GM11168 (cell line): Measurements from ENCODE around the gene SLC9B2.
"Not testable (repeated sequence)": the region's sequence is repeated elsewhere in the genome, so short reads cannot be mapped to it uniquely, and the experiment has no call there.

Experiments
- in situ Hi-C: fragments of 300-500 bp; cut with MboI; formaldehyde crosslinking; loops from one replicate; pipeline ENCODE4 v1.12.0; 2022; ENCODE audit warnings: low sequenced_read_pairs; ENCODE audit not compliant: unreplicated experiment

Gene SLC9B2

DNA sequence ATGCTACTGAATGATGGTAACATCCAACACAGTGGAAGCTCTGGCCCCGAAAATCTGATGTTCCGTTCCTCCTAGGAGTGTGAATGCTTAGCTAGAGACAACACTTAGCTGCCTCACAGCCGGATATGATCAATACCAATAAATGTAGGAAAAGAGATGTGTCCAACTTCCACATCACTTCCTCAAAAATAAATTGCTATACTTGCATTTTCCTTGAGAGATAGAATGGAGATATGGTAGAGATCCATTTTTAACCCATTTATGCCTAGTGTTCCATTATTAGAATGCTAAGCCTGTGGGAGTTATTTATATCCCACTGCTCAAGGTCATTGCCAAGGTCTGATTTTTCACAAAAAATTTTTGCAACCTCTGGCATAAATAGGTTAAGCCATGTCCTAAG is 51.6 kb downstream of the SLC9B2 start:
- in situ Hi-C loops = no loop called here

DNA sequence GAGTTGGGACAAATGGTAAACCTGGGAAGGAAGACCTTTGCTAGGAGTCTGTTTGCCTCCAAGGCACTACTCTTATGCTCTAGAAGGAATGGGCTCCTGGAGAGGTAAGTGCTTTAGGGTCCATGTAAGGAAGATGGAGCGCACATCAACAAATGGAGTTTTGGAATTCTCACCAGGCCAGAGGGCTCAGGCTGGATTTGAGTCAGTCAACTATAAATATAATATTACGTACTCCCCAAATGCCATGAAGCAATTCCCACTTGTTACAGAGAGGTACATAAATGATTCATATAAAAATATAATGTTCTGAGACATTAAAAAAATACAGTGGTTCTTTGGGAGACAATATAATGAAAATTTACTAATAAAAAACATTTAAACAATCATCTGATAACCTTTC is 55.4 kb downstream of the SLC9B2 start:
- in situ Hi-C loops = no loop called here

DNA sequence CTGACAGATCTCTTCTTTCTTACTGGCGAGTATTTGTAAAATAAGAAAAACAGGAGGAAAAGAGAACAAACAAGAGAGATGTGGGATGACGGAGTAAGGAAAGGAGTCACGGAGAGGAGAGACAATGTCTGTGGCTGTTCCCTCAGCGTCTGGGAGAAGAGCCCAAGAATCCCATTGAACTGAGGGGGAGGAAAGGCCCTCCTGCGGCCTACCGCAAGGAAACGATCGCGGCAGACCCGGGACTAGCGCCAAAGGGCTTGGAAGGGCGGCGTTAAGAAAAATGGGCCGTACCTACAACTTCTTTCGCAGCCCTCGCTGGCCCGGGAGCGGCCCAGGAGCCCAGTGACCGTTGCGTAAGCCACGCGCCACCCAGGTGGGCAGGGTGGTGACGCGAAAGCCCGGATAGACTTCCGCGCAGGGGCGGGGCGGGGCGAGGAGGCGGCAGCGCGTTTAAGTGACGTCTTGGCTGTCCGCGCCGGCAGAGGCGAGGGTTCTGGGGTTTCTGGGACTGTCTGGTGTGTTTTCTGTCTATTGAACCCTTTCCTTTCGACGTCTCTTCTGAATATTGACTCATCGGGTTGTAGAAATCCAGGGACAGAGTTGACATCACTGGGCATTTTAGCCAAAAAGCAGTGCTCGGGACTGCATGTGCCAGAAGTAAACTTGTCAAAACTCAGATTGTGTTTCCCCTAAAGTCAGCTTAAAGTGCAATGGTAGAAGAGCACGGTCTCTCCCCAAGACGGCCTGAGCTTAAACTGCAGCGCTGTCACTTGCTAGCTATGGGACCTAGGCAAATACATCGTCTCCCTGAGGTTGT is 57.0 kb downstream of the SLC9B2 start, which contains the start of gene SLC9B1:
SLC9B1 (minus strand) TSS at position 398 of the 817 bp plus-strand sequence. CDS start 27,994 bp downstream, outside the sequence.
- in situ Hi-C loops = loop anchor here (10.0 kb wide), 1 partner anchor 675 kb away; the partner anchor contains the start of gene SLC39A8

- in situ Hi-C loops = loop anchor here (10.0 kb wide), 1 partner anchor 674 kb away; the partner anchor contains the start of gene SLC39A8
Observed at GRCh38 chr4:103018391-103019307, 57.9 kb downstream of the SLC9B2 start.

DNA sequence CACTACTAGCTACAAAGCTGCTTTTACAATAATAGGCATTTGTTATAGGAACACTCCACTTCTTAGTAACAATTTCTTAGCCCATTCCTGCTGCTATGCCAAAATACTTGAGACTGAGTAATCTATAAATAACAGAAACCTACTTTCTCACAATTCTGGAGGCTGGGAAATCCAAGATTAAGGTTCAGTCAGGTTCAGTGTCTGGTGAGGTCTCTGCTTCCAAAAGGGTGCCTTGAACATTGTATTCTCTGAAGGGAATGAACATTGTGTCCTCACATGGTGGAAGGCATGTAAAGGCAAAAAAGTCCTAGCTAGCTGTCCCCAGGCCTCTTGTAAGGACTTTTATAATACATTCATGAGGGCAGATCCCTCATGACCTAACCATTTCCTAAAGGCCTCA is 64.0 kb downstream of the SLC9B2 start:
- in situ Hi-C loops = loop anchor here (10.0 kb wide), 1 partner anchor 668 kb away; the partner anchor contains the start of gene SLC39A8

- in situ Hi-C loops = loop anchor here (10.0 kb wide), 1 partner anchor 667 kb away; the partner anchor contains the start of gene SLC39A8
Observed at GRCh38 chr4:103012060-103012459, 64.5 kb downstream of the SLC9B2 start.

DNA sequence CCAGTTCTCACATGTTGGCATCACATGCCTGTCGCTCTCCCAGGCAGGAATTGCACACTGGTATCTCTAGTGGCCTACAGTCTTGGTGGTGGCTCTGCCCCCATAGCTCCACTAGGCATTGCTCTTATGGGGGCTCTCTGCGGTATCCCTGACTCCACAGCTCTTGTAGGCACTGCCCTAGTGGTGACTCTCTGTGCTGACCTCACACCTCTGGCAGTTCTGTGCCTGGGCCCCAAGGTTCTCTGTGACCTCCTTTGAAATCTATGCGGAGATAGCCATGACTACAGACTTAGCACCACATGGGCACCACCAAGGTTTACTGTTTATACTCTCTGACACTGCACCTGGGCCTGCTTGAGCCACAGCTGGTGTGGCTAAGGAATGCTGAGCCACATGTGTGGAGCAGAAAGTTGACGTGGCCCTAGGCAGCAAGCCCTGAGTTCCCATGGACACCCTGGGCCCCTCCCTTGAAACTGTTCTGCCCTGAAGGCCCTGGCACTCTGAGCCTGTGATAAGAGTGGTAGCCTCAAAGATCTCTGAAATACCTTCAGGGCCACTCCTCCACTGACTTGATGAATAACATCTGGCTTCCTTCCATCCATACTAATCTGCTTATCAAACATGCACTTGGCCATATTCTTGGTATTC is 65.1 kb downstream of the SLC9B2 start:
- in situ Hi-C loops = loop anchor here (10.0 kb wide), 1 partner anchor 667 kb away; the partner anchor contains the start of gene SLC39A8

GRCh38 chr4:103010804-103011203 is 65.8 kb downstream of the SLC9B2 start:
- in situ Hi-C loops = loop anchor here (10.0 kb wide), 1 partner anchor 666 kb away; the partner anchor contains the start of gene SLC39A8

GRCh38 chr4:103008875-103009729 is 67.5 kb downstream of the SLC9B2 start:
- in situ Hi-C loops = loop anchor here (5.0 kb wide), 1 partner anchor 387 kb away; no protein-coding TSS in a partner anchor

GRCh38 chr4:103002551-103002950 is 74.0 kb downstream of the SLC9B2 start:
- in situ Hi-C loops = loop anchor here (5.0 kb wide), 1 partner anchor 560 kb away; no protein-coding TSS in a partner anchor

DNA sequence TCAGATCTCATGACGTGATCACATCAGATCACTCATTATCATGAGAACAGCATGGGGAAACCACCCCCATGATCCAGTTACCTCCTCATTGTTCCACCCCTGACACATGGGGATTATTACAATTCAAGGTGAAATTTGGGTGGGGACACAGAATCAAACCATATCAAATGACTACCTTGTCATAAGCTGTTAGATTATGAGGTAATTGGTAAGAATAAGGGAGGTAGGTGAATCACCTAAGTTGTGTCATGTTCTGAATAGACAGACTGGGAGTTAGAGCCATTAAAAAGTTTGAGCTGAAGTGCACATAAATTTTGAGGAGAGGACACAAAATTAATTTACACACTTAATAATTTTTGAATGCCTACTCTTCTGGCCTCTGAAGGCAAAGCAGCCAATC is 81.8 kb downstream of the SLC9B2 start:
- in situ Hi-C loops = no loop called here

DNA sequence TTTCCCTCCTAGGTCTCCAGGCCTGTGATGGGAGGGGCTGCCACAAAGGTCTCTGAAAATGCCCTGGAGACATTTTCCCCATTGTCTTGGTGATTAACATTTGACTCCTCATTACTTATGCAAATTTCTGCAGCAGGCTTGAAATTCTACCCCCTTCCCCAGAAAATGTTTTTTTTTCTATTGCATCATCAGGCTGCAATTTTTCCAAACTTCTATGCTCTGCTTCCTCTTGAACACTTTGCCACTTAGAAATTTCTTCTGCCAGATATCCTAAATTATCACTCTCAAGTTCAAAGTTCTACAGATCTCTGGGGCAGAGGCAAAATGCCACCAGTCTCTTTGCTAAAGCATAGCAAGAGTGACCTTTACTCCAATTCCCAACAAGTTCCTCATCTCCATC is 82.6 kb downstream of the SLC9B2 start:
- in situ Hi-C loops = not testable (repeated sequence)

DNA sequence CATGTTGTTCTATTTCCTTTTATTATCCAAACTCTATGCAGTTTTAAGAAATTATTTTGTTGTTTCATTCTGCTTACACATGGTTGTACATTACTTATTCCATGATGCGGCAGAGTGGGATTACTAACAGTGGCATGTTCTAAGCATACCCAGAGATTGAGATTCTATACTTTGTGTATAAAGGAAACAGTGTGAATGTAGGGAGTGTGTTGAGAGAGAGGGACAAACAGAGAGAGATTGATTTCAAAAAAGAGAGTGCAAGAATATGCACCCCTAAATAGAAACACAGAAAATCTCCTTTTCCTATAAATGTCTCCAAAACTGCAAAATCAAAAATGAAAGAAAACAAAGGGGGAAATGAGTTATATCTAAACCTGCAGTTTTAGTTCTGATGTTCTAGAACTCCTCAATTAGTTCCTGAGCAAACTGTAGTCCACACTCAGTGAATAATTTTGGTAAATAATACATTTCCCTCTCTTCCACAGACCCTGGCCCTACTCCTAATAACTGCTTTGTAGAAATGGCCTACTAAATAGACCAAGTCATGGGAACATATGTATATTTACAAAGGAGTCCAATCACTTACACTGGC is 88.0 kb downstream of the SLC9B2 start:
- in situ Hi-C loops = no loop called here

DNA sequence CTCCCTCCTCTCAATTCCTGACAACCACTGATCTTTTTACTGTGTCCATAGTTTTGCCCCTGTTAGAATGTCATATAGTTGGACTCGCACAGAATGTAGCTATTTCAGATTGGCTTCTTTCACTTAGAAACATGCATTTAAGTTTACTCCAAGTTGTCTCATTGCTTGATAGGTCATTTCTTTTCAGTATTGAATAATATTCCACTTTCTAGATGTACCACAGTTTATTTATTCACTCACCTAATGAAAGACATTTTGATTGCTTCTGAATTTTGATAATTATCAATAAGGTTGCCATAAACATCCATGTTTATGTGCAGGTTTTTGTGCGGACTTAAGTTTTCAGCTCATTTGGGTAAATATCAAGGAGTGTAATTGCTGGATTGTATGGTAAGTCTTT is 95.6 kb downstream of the SLC9B2 start:
- in situ Hi-C loops = no loop called here
